HL-60 (cell line): Measurements from ENCODE around the gene SPATA12.
A peak's percentile ranks its signal among the peaks of the same experiment; 100 is the strongest.

Source experiments
- DNase-seq, 2 experiments: peaks; one replicate each; pipeline ENCODE4 v3.0.0-alpha.2; 2010 to 2020; ENCODE audit warnings: low read depth in 1 of 2, low spot score in 1 of 2
- H3K27ac ChIP-seq: fragments of 250-450 bp; sonication (Bioruptor Pico); replicated peaks from 2 replicates; pipeline ENCODE4 v1.5.1; 2020; ENCODE audit warnings: mild to moderate bottlenecking, moderate library complexity
- H3K27me3 ChIP-seq: fragments of 250-450 bp; sonication (Bioruptor Pico); 2 replicates; pipeline ENCODE4 v1.5.1; 2021; ENCODE audit warnings: mild to moderate bottlenecking, moderate library complexity; ENCODE audit not compliant: insufficient read depth, poor library complexity, severe bottlenecking
- H3K4me3 ChIP-seq: replicated peaks from 2 replicates; pipeline ENCODE4 v1.5.1; 2011; ENCODE audit warnings: mild to moderate bottlenecking, control low read depth, low read length; ENCODE audit not compliant: insufficient read depth
- GABPA ChIP-seq: IDR thresholded peaks from 2 replicates; pipeline ENCODE4 v1.6.1; 2012; ENCODE audit warnings: low read depth
- POLR2AphosphoS5 ChIP-seq: IDR thresholded peaks from 2 replicates; pipeline ENCODE4 v1.6.1; 2012; ENCODE audit warnings: low read depth
- SPI1 ChIP-seq: IDR thresholded peaks from 2 replicates; pipeline ENCODE4 v1.6.1; 2012; ENCODE audit warnings: low read depth, mild to moderate bottlenecking, borderline replicate concordance
- long read RNA-seq: library from polyadenylated mRNA; unstranded; transcript quantifications from one replicate; pipeline ENCODE4 v2.0.0, GENCODE V29; 2020
- TF ChIP-seq, protein P1 (sequence below): IDR thresholded peaks from one replicate; pipeline ENCODE4 v1.5.1; 2011; ENCODE audit warnings: low read length, control low read depth, inconsistent platforms; ENCODE audit not compliant: insufficient read depth
- TF ChIP-seq, protein P2 (sequence below): IDR thresholded peaks from 2 replicates; pipeline ENCODE4 v1.6.1; 2012; ENCODE audit warnings: low read depth; ENCODE audit not compliant: insufficient replicate concordance

Gene SPATA12, protein sequence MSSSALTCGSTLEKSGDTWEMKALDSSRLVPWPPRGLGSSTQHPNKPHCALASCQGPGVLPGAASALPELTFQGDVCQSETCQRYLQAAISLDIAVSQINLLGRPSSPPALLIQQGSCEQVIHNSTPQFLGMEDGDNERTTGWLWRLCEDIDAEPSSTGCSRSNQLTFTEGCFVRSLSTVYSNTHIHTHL
- long read RNA-seq, result 0 reads

DNA sequence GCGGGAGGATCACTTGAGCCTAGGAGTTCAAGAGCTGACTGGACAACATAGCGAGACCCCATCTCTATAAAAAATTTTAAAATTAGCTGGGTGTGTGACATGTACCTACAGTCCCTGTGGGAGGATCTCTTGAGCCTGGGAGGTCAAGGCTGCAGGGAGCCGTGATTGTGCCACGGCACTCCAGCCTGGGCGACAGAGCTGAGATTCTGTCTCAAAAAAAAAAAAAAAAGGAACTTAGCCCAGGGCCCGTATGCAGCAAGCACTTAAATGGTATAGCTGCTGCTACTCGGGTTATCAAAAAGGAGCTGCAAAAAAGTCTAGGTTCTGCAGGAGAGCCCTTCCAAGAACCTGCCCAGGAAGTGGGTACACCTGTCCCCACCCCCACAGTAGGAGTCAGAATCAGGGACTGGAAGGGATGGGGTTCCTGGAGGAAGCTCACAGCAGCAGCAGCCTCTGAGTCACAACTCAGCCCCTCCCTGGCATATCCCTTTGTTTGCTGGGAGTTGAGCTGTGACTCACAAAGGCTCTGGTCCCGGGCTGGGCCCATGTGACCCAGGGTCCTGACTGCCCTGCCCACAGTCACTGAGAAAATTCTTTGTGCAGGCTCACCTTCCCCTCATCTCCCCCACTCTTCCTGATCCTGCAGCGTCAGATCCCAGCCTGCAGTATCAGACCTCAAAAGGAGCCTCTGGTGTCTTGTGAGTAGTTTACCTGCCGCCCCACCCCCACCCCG lies at the start of gene SPATA12:
Gene SPATA12, plus strand, starts transcription at position 576 of the 733 bp plus-strand sequence. CDS start 13,031 bp downstream, outside the sequence.
- peak; percentile 21 to 58 for DNase-seq
- no peak for TF ChIP-seq POLR2AphosphoS5
- TF ChIP-seq, protein P1, sequence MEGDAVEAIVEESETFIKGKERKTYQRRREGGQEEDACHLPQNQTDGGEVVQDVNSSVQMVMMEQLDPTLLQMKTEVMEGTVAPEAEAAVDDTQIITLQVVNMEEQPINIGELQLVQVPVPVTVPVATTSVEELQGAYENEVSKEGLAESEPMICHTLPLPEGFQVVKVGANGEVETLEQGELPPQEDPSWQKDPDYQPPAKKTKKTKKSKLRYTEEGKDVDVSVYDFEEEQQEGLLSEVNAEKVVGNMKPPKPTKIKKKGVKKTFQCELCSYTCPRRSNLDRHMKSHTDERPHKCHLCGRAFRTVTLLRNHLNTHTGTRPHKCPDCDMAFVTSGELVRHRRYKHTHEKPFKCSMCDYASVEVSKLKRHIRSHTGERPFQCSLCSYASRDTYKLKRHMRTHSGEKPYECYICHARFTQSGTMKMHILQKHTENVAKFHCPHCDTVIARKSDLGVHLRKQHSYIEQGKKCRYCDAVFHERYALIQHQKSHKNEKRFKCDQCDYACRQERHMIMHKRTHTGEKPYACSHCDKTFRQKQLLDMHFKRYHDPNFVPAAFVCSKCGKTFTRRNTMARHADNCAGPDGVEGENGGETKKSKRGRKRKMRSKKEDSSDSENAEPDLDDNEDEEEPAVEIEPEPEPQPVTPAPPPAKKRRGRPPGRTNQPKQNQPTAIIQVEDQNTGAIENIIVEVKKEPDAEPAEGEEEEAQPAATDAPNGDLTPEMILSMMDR, result no peak
- TF ChIP-seq SPI1, result no peak
- TF ChIP-seq, protein P2, sequence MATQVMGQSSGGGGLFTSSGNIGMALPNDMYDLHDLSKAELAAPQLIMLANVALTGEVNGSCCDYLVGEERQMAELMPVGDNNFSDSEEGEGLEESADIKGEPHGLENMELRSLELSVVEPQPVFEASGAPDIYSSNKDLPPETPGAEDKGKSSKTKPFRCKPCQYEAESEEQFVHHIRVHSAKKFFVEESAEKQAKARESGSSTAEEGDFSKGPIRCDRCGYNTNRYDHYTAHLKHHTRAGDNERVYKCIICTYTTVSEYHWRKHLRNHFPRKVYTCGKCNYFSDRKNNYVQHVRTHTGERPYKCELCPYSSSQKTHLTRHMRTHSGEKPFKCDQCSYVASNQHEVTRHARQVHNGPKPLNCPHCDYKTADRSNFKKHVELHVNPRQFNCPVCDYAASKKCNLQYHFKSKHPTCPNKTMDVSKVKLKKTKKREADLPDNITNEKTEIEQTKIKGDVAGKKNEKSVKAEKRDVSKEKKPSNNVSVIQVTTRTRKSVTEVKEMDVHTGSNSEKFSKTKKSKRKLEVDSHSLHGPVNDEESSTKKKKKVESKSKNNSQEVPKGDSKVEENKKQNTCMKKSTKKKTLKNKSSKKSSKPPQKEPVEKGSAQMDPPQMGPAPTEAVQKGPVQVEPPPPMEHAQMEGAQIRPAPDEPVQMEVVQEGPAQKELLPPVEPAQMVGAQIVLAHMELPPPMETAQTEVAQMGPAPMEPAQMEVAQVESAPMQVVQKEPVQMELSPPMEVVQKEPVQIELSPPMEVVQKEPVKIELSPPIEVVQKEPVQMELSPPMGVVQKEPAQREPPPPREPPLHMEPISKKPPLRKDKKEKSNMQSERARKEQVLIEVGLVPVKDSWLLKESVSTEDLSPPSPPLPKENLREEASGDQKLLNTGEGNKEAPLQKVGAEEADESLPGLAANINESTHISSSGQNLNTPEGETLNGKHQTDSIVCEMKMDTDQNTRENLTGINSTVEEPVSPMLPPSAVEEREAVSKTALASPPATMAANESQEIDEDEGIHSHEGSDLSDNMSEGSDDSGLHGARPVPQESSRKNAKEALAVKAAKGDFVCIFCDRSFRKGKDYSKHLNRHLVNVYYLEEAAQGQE, result no peak
- no peak for TF ChIP-seq GABPA
- Histone ChIP-seq H3K4me3 (no peak within 1 kb of the TSS), H3K27me3 (no peaks in the 10 kb centered on the region), H3K27ac (no peak within 1 kb of the TSS)

GRCh38 chr3:57011022-57011421 lies 49.4 kb upstream of the SPATA12 start:
- DNase-seq, result no peak
- no peak overlapping the region for H3K4me3 ChIP-seq
- no peaks in the 10 kb centered on the region for H3K27me3 ChIP-seq
- TF ChIP-seq GABPA (no peak), SPI1 (no peak), POLR2AphosphoS5 (no peak)
- TF ChIP-seq, protein P2, result no peak
- TF ChIP-seq, protein P1, result no peak
- no peak overlapping the region for H3K27ac ChIP-seq

DNA sequence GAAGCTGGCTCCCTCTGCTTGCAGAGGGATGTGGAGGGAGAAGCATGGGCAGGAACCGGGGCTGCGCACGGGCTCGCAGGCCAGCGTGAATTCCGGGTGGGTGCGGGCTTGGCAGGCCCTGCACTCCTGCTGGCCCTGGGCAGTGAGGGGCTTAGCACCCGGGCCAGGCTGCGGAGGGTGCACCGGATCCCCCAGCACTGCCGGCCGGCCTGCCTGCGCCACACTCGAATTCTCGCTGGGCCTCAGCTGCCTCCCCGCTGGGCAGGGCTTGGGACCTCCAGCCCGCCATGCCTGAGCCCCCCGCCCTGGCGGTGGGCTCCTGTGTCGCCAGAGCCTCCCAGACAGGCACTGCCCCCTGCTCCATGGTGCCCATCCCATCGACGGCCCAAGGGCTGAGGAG lies 47.6 kb upstream of the SPATA12 start:
- TF ChIP-seq POLR2AphosphoS5 (no peak), GABPA (no peak)
- no peak overlapping the region for H3K4me3 ChIP-seq
- DNase-seq, result no peak
- H3K27me3 ChIP-seq, result no peaks in the 10 kb centered on the region
- H3K27ac ChIP-seq, result no peak overlapping the region

DNA sequence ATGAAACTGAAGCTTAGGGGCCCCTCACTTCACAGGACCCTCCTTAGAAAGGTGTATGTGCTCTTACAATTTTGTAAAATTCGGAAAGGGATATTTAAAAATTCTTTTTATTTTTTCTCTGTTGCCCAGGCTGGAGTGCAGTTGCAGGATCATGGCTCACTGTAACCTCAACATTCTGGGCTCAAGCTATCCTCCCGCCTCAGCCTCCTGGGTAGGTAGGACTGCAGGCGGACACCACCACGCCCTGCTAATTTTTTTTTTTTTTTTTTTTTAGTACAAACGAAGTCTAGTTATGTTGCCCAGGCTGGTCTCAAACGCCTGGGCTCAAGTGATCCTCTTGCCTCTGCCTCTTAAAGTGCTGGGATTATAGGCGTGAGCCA lies 45.1 kb upstream of the SPATA12 start:
- TF ChIP-seq POLR2AphosphoS5, result no peak
- TF ChIP-seq, protein P2, result no peak
- no peak for TF ChIP-seq SPI1
- TF ChIP-seq GABPA, result no peak
- TF ChIP-seq, protein P1, result no peak
- H3K27ac ChIP-seq, result no peak overlapping the region

More for the DNA sequence above, 45.1 kb upstream of the SPATA12 start:
- Histone ChIP-seq H3K27me3 (no peaks in the 10 kb centered on the region), H3K4me3 (no peak overlapping the region)
- DNase-seq, result no peak
